HepG2 (cell line): ENCODE measurements around the gene TSPAN5. TPM values are rescaled to one million over a fixed set of nuclear protein-coding genes. Genes with fewer than 3 reads are reported as not detected.

ENCODE experiments used
- ATAC-seq: fragments of 200-7000 bp; cut with Tn5 transposase; 3 replicates; pipeline ENCODE4 v1.9.1; 2020; ENCODE audit warnings: mild to moderate bottlenecking, moderate library complexity
- BruUV-seq: library from RNA; stranded (reverse); fragments of 400-500 nt; replicated peaks from 2 replicates; lab custom pipeline; 2021; lab: Mats Ljungman, UMichigan
- CTCF ChIA-PET: fragments of 300-600 bp; formaldehyde crosslinking; extraction: SDS; loops from one replicate; lab custom pipeline; 2021; ENCODE audit warnings: low total read pairs, inconsistent platforms, low intra/inter-chr PET ratio; lab: Yijun Ruan, JAX
- POLR2A ChIA-PET: fragments of 350-600 bp; sonication (Branson Sonifier 250); formaldehyde crosslinking; loops from one replicate; lab custom pipeline; 2020; ENCODE audit warnings: antibody characterized with exemption, inconsistent platforms; lab: Yijun Ruan, JAX
- DNase-seq: peaks from one replicate; pipeline ENCODE4 v3.0.0-alpha.2; 2015; ENCODE audit warnings: low spot score
- FAIRE-seq: peaks from 3 replicates; lab custom pipeline; 2011; peaks lifted over from hg19 to GRCh38; lab: Jason Lieb, UNC
- H2AFZ ChIP-seq: one replicate; pipeline ENCODE4 v1.6.1; 2011; ENCODE audit warnings: low read length, inconsistent platforms
- H3K27ac ChIP-seq: fragments of 300-600 bp; 3 replicates; pipeline ENCODE4 v1.8.0; 2011; ENCODE audit warnings: mixed run types, mild to moderate bottlenecking, mixed read lengths, low read length, inconsistent platforms; ENCODE audit not compliant: insufficient read depth; ENCODE audit errors: extremely low read length
- H3K27me3 ChIP-seq, 2 experiments: fragments of 200-600 bp in 1 of 2; 2 replicates in 1 of 2; 3 replicates in 1 of 2; pipeline versions ENCODE4 v1.6.0 to v1.8.0; 2011; ENCODE audit warnings: low read length in 2 of 2, mild to moderate bottlenecking in 2 of 2, moderate library complexity in 2 of 2, inconsistent platforms in 1 of 2; ENCODE audit not compliant: insufficient read depth in 2 of 2, control insufficient read depth in 1 of 2
- H3K36me3 ChIP-seq, 2 experiments: fragments of 200-600 bp in 1 of 2; replicated peaks in 1 of 2; 2 replicates in 1 of 2; 3 replicates in 1 of 2; pipeline versions ENCODE4 v1.5.1 to v1.8.0; 2011; ENCODE audit warnings: low read length in 2 of 2, inconsistent platforms in 1 of 2; ENCODE audit not compliant: insufficient read depth in 2 of 2, control insufficient read depth in 1 of 2
- H3K4me1 ChIP-seq: 2 replicates; pipeline ENCODE4 v1.5.1; 2012; ENCODE audit warnings: low read length, inconsistent platforms; ENCODE audit not compliant: insufficient read depth
- H3K4me2 ChIP-seq: 2 replicates; pipeline ENCODE4 v1.6.0; 2011; ENCODE audit warnings: low read depth, low read length, inconsistent platforms
- H3K4me3 ChIP-seq, 3 experiments: fragments of 200-600 bp in 1 of 3; sonication (generic), shearing (Covaris generic) in 1 of 3; replicated peaks in 1 of 3; 2 replicates each; pipeline ENCODE4 v1.5.1; 2011 to 2016; ENCODE audit warnings: low read length in 3 of 3, inconsistent platforms in 2 of 3, low read depth in 2 of 3, mild to moderate bottlenecking in 2 of 3, control low read depth in 1 of 3, mixed read lengths in 1 of 3; ENCODE audit not compliant: insufficient read depth in 1 of 3
- H3K79me2 ChIP-seq: one replicate; pipeline ENCODE4 v1.6.1; 2011; ENCODE audit warnings: low read length, inconsistent platforms; ENCODE audit not compliant: insufficient read depth
- H3K9ac ChIP-seq: 2 replicates; pipeline ENCODE4 v1.6.0; 2011; ENCODE audit warnings: mild to moderate bottlenecking, low read depth, low read length, inconsistent platforms; ENCODE audit not compliant: insufficient read depth
- H3K9me3 ChIP-seq: 2 replicates; pipeline ENCODE4 v1.5.1; 2012; ENCODE audit warnings: mild to moderate bottlenecking, low read length
- H4K20me1 ChIP-seq: 2 replicates; pipeline ENCODE4 v1.6.0; 2011; ENCODE audit warnings: inconsistent platforms, mild to moderate bottlenecking, low read length, moderate library complexity; ENCODE audit not compliant: insufficient read depth
- AKAP8 ChIP-seq: sonication (generic); formaldehyde crosslinking; IDR thresholded peaks from 2 replicates; pipeline ENCODE4 v1.5.1; 2020; ENCODE audit warnings: mild to moderate bottlenecking, missing genetic modification reagents
- ARID2 ChIP-seq: sonication (generic); formaldehyde crosslinking; IDR thresholded peaks from 2 replicates; pipeline ENCODE4 v1.8.1; 2022; ENCODE audit warnings: mild to moderate bottlenecking, missing genetic modification reagents, borderline replicate concordance
- CEBPB ChIP-seq: IDR thresholded peaks from 2 replicates; pipeline ENCODE4 v1.6.1; 2011; ENCODE audit warnings: low read depth, low read length, improper control_type of control experiment, borderline replicate concordance
- JARID2 ChIP-seq: sonication (generic); formaldehyde crosslinking; IDR thresholded peaks from 2 replicates; pipeline ENCODE4 v1.8.1; 2023; ENCODE audit warnings: missing genetic modification reagents, inconsistent platforms; ENCODE audit not compliant: insufficient replicate concordance
- NFYC ChIP-seq: IDR thresholded peaks from 2 replicates; pipeline ENCODE4 v1.6.1; 2016; ENCODE audit warnings: missing genetic modification reagents, missing compliant biosample characterization
- STAT5B ChIP-seq: sonication (generic); formaldehyde crosslinking; IDR thresholded peaks from 2 replicates; pipeline ENCODE4 v1.4.0; 2020; ENCODE audit warnings: missing genetic modification reagents
- ZNF282 ChIP-seq: fragments of 450-650 bp; IDR thresholded peaks from 2 replicates; pipeline ENCODE4 v1.6.1; 2018; ENCODE audit not compliant: partially characterized antibody
- ZNF33A ChIP-seq: sonication (generic); formaldehyde crosslinking; IDR thresholded peaks from 2 replicates; pipeline ENCODE4 v1.5.1; 2020; ENCODE audit warnings: missing genetic modification reagents, mild to moderate bottlenecking, moderate library complexity, borderline replicate concordance
- ZNF550 ChIP-seq: sonication (generic); formaldehyde crosslinking; IDR thresholded peaks from 2 replicates; pipeline ENCODE4 v1.4.0; 2020; ENCODE audit warnings: mild to moderate bottlenecking, missing genetic modification reagents, borderline replicate concordance
- ZNF746 ChIP-seq: sonication (generic); formaldehyde crosslinking; IDR thresholded peaks from 2 replicates; pipeline ENCODE4 v1.8.0; 2022; ENCODE audit warnings: mild to moderate bottlenecking, missing genetic modification reagents
- ZNF790 ChIP-seq: sonication (generic); formaldehyde crosslinking; IDR thresholded peaks from 2 replicates; pipeline ENCODE4 v1.8.0; 2022; ENCODE audit warnings: missing genetic modification reagents, mild to moderate bottlenecking, borderline replicate concordance
- ZSCAN21 ChIP-seq: sonication (generic); formaldehyde crosslinking; IDR thresholded peaks from 2 replicates; pipeline ENCODE4 v1.8.0; 2022; ENCODE audit warnings: mild to moderate bottlenecking, missing genetic modification reagents, moderate library complexity, borderline replicate concordance
- WGBS: methylation state at CpG from one replicate; pipeline ENCODE4 v1.1.6; 2017; ENCODE audit warnings: low lambda C conversion rate; 5-methylcytosine and 5-hydroxymethylcytosine counted together
- in situ Hi-C: cut with HindIII; loops from 2 replicates; pipeline ENCODE4 v1.10.0; 2017; ENCODE audit warnings: low pct_unique_long_range_greater_than_20kb; ENCODE audit not compliant: extremely low pct_ligation_motif_present
- intact Hi-C: fragments of 100-400 bp; cut with micrococcal nuclease; formaldehyde crosslinking; loops from one replicate; pipeline ENCODE4 v1.10.0; 2022; ENCODE audit not compliant: unreplicated experiment
- polyA plus RNA-seq, 8 experiments: library from polyadenylated mRNA; depleted of rRNA in 3 of 8; stranded (reverse) in 7 of 8; unstranded in 1 of 8; fragments of >200 nt; fragmentation: Illumina TruSeq in 4 of 8; extraction: Trizol in 4 of 8; gene quantifications; 2 replicates each; pipeline versions ENCODE4 v1.2.1 to v1.2.3, GENCODE V29; 2011 to 2016; ENCODE audit warnings: low read depth in 4 of 8, missing spikeins in 1 of 8, mixed read lengths in 1 of 8; ENCODE audit not compliant: insufficient read depth in 1 of 8
- total RNA-seq, 5 experiments: library from RNA; depleted of rRNA; stranded (reverse); fragments of >200 nt; fragmentation: Illumina TruSeq; extraction: Trizol; gene quantifications; 2 replicates each; pipeline ENCODE4 v1.2.3, GENCODE V29; 2016; ENCODE audit warnings: low read depth in 1 of 5
- TF ChIP-seq, protein P1 (sequence below): sonication (generic); formaldehyde crosslinking; IDR thresholded peaks from 2 replicates; pipeline ENCODE4 v1.9.0; 2022; ENCODE audit warnings: low read depth, missing genetic modification reagents
- TF ChIP-seq, protein P2 (sequence below), 2 experiments: sonication (generic) in 1 of 2; formaldehyde crosslinking in 1 of 2; IDR thresholded peaks; 2 replicates each; pipeline versions ENCODE4 v1.4.0 to v1.6.1; 2018 to 2020; ENCODE audit warnings: missing genetic modification reagents in 2 of 2, borderline replicate concordance in 1 of 2, low read depth in 1 of 2, mild to moderate bottlenecking in 1 of 2, missing biosample characterization in 1 of 2
- TF ChIP-seq, protein P3 (sequence below): sonication (generic); formaldehyde crosslinking; IDR thresholded peaks from 2 replicates; pipeline ENCODE4 v1.5.0; 2020; ENCODE audit warnings: mild to moderate bottlenecking, low read depth, missing genetic modification reagents, borderline replicate concordance
- TF ChIP-seq, protein P4 (sequence below): sonication (generic); formaldehyde crosslinking; IDR thresholded peaks from 2 replicates; pipeline ENCODE4 v1.4.0; 2020; ENCODE audit warnings: mild to moderate bottlenecking, missing genetic modification reagents

Gene TSPAN5
- total and polyA plus RNA-seq, 2 of the 13 experiments (the other 11 are each of a cell fraction or from before 2014, with no cell fraction given) = 0.20 to 0.53 TPM

DNA sequence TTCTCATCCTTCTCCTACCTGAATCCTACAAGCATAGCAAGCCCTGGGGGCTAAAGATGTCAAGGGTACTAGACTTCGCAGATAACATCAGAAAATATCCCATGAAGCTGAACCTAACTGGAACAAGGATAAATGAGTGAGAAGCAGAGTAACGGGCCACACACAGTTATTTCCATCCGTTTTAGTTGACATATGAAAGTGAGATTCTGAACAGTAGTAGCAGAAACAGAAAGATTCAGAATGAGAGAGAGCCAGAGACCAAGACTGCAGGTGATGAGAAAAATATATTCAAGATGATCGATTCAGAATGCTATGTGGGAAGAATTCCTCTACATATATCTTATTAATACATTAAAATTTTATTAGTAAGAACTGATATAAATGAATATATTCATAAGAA is 165.1 kb downstream of the TSPAN5 start:
- 22% methylated on average over 4 of the region's 4 CpGs for WGBS
- DNase-seq = no peak
- no peak for TF ChIP-seq ZNF746 (CRISPR knock-in tag)
- no peak for TF ChIP-seq ZNF282
- no peak for TF ChIP-seq ZNF790
- no peak for TF ChIP-seq ARID2
- no peak for TF ChIP-seq JARID2 (CRISPR knock-in tag)
- TF ChIP-seq, protein P1, sequence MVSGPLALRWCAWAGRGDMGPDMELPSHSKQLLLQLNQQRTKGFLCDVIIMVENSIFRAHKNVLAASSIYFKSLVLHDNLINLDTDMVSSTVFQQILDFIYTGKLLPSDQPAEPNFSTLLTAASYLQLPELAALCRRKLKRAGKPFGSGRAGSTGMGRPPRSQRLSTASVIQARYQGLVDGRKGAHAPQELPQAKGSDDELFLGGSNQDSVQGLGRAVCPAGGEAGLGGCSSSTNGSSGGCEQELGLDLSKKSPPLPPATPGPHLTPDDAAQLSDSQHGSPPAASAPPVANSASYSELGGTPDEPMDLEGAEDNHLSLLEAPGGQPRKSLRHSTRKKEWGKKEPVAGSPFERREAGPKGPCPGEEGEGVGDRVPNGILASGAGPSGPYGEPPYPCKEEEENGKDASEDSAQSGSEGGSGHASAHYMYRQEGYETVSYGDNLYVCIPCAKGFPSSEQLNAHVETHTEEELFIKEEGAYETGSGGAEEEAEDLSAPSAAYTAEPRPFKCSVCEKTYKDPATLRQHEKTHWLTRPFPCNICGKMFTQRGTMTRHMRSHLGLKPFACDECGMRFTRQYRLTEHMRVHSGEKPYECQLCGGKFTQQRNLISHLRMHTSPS (CRISPR knock-in tag) = no peak
- TF ChIP-seq STAT5B (CRISPR knock-in tag) = no peak
- no peak for TF ChIP-seq AKAP8 (CRISPR knock-in tag)
- TF ChIP-seq, protein P2, sequence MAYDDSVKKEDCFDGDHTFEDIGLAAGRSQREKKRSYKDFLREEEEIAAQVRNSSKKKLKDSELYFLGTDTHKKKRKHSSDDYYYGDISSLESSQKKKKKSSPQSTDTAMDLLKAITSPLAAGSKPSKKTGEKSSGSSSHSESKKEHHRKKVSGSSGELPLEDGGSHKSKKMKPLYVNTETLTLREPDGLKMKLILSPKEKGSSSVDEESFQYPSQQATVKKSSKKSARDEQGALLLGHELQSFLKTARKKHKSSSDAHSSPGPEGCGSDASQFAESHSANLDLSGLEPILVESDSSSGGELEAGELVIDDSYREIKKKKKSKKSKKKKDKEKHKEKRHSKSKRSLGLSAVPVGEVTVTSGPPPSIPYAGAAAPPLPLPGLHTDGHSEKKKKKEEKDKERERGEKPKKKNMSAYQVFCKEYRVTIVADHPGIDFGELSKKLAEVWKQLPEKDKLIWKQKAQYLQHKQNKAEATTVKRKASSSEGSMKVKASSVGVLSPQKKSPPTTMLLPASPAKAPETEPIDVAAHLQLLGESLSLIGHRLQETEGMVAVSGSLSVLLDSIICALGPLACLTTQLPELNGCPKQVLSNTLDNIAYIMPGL (CRISPR knock-in tag; IDR thresholded peaks at IDR 0.05; ENCODE audit: borderline replicate concordance in 1 of 2, low read depth in 1 of 2) = no peak
- TF ChIP-seq ZNF33A (CRISPR knock-in tag) = no peak
- TF ChIP-seq ZSCAN21 = no peak
- TF ChIP-seq, protein P3, sequence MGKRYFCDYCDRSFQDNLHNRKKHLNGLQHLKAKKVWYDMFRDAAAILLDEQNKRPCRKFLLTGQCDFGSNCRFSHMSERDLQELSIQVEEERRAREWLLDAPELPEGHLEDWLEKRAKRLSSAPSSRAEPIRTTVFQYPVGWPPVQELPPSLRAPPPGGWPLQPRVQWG = no peak
- TF ChIP-seq, protein P4, sequence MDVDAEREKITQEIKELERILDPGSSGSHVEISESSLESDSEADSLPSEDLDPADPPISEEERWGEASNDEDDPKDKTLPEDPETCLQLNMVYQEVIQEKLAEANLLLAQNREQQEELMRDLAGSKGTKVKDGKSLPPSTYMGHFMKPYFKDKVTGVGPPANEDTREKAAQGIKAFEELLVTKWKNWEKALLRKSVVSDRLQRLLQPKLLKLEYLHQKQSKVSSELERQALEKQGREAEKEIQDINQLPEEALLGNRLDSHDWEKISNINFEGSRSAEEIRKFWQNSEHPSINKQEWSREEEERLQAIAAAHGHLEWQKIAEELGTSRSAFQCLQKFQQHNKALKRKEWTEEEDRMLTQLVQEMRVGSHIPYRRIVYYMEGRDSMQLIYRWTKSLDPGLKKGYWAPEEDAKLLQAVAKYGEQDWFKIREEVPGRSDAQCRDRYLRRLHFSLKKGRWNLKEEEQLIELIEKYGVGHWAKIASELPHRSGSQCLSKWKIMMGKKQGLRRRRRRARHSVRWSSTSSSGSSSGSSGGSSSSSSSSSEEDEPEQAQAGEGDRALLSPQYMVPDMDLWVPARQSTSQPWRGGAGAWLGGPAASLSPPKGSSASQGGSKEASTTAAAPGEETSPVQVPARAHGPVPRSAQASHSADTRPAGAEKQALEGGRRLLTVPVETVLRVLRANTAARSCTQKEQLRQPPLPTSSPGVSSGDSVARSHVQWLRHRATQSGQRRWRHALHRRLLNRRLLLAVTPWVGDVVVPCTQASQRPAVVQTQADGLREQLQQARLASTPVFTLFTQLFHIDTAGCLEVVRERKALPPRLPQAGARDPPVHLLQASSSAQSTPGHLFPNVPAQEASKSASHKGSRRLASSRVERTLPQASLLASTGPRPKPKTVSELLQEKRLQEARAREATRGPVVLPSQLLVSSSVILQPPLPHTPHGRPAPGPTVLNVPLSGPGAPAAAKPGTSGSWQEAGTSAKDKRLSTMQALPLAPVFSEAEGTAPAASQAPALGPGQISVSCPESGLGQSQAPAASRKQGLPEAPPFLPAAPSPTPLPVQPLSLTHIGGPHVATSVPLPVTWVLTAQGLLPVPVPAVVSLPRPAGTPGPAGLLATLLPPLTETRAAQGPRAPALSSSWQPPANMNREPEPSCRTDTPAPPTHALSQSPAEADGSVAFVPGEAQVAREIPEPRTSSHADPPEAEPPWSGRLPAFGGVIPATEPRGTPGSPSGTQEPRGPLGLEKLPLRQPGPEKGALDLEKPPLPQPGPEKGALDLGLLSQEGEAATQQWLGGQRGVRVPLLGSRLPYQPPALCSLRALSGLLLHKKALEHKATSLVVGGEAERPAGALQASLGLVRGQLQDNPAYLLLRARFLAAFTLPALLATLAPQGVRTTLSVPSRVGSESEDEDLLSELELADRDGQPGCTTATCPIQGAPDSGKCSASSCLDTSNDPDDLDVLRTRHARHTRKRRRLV = no peak
- no peak for TF ChIP-seq CEBPB
- TF ChIP-seq NFYC = no peak
- no peak for TF ChIP-seq ZNF550 (CRISPR knock-in tag)

More for the DNA sequence above, 165.1 kb downstream of the TSPAN5 start:
- in situ Hi-C loops = no loop called here
- Histone ChIP-seq H3K27ac (no peak overlapping the region), H3K36me3 (no peaks in the 10 kb centered on the region), H3K9ac (no peak overlapping the region), H3K4me1 (no peaks in the 10 kb centered on the region), H3K4me2 (no peak overlapping the region), H2AFZ (no peak overlapping the region), H3K4me3 (no peak overlapping the region), H3K9me3 (no peaks in the 10 kb centered on the region), H4K20me1 (no peaks in the 10 kb centered on the region), H3K79me2 (no peaks in the 10 kb centered on the region), H3K27me3 (peaks cover 0 to 4% of the 10 kb centered on the region in 2 experiments; a peak in 1 of 5 replicates)
- intact Hi-C loops = no loop called here
- FAIRE-seq = no peak
- ATAC-seq = no peak
- ChIA-PET POLR2A (no interaction called here), CTCF (no interaction called here)
- BruUV-seq = no TSS peak
